Measurements from ENCODE around the gene DSCAML1.

- TF ChIP-seq CTCF (IDR thresholded peaks at IDR 0.05) (no peak), POLR2A (IDR thresholded peaks at IDR 0.05) (no peak)
Observed at GRCh38 chr11:117676501-117676900, 120.5 kb downstream of the DSCAML1 start.

All from uterus (tissue), 2 donors.